Measurements from ENCODE around the gene ADSS1. TPM values are rescaled to one million over a fixed set of nuclear protein-coding genes. Genes with fewer than 3 reads are reported as not detected.

ADSS1 gene
- total RNA-seq, 1 experiment from 2014 or later: 1.2 TPM

DNA sequence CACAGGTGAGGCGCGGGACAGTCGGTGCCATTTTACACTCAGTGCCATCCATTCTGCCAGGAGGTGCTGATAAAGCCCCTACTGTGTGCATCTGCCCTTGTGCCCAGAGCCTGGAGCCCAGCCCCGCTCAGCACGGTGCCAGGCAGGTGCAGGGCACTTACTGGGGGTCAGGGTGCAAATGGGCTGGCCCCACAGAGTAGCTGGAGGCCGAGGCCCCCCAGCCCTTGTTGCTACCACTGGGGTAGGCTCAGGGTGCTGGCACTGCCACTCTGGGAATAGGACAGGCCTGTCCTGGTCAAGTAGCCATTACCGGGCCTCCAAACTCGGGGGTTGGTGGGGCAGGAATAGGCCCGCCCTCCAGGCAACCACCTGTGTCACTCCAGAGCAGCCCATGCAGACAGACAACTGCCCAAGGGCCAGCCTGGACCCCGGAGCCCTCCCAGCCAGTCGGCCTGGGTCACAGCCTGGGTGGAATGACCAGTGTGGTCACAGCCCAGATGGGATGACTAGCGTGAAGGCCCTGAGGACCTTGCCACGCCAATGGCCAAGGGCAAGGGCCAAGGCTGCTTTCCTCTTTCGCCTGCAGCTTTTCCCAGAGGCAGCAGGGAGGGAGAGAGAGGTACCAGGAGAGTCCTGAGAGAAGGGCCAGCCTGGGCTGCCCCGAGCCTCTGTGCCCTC is 31.6 kb upstream of the ADSS1 start:
- Histone ChIP-seq H3K9me3 (replicated peaks) (no peaks in the 10 kb centered on the region), H3K27ac (no peak overlapping the region), H3K36me3 (0 out of 2 replicates have a peak, but pooled peaks cover 2% of the 10 kb centered on the region), H3K4me1 (peaks cover 11% of the 10 kb centered on the region; the same call in 1 of the 2 replicates), H3K4me3 (no peak overlapping the region), H3K27me3 (no peaks in the 10 kb centered on the region)
- DNase-seq: no peak

DNA sequence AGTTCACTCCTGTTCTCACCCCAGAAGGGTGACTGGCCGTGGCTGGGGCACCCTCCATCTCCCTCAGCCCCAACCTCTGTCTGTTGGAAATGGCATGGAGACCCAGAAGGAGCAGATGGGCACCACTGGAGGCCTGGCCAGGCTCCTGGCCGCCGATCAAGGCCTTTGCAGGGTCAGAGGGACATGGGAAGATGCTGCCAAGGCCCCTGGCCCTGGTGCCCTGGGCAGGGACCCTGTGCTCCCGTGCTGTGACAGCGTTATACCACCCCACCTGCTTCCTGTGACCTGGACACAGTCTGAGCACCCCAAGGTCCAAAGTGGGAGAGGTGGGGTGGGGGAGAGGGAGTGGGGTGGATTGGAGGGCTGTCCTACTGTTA is 31.1 kb upstream of the ADSS1 start:
- no peaks in the 10 kb centered on the region for H3K9me3 ChIP-seq (replicated peaks)
- DNase-seq: no peak
- 0 out of 2 replicates have a peak, but pooled peaks cover 2% of the 10 kb centered on the region for H3K36me3 ChIP-seq
- H3K4me3 ChIP-seq: no peak overlapping the region
- H3K27me3 ChIP-seq: no peaks in the 10 kb centered on the region
- no peak overlapping the region for H3K27ac ChIP-seq
- H3K4me1 ChIP-seq: peaks cover 6% of the 10 kb centered on the region; the same call in 1 of the 2 replicates

DNA sequence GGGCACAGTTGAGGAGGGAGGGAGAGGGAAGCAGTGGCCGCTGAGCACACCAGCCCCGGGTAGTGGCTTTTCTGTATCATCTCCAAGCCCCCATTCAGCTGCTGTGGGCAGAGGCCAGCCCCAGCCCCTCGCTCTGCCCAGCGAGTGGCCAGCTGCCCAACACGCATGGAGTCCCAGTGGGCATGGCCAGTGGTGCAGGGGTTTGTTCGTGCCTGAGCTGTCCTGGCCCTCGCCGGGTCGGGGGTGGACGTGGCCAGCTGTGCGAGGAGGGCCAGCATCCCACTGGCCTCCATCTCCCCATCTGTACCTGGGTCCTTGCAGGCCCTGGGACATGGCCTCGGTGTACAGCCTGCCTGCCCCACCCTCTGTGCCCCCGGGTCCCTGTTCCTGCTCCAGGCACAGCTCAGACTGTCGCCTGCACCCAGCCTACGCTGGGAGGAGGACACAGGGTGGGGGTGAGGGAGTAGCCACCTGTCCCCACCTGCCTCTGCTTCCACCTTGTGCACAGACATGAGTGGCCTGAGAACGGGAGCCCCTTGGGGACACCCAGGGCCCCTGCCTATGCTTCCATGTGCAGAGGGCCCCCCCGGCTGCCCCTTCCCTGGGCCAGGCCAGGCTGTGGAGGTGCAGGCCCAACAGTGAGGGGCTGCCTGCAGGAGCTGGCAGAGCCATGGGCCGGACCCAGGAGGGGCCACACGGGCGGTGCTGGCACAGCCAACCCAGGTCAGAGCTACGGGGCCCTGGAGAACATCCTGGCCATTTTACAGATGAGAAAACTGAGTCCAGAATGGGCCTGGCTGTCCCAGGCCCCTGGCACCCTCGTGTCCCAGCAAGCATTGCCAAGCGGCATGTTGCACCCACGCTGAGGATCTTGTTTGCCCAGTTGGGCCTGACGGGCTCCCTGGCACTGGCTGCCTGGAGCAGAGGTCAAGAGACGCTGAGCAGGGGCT is 30.3 kb upstream of the ADSS1 start:
- H3K27me3 ChIP-seq: no peaks in the 10 kb centered on the region
- H3K36me3 ChIP-seq: 0 out of 2 replicates have a peak, but pooled peaks cover 2% of the 10 kb centered on the region
- no peak for DNase-seq
- no peaks in the 10 kb centered on the region for H3K9me3 ChIP-seq (replicated peaks)
- no peak overlapping the region for H3K4me3 ChIP-seq
- H3K4me1 ChIP-seq: peaks cover under 1% of the 10 kb centered on the region; the same call in 1 of the 2 replicates
- no peak overlapping the region for H3K27ac ChIP-seq

DNA sequence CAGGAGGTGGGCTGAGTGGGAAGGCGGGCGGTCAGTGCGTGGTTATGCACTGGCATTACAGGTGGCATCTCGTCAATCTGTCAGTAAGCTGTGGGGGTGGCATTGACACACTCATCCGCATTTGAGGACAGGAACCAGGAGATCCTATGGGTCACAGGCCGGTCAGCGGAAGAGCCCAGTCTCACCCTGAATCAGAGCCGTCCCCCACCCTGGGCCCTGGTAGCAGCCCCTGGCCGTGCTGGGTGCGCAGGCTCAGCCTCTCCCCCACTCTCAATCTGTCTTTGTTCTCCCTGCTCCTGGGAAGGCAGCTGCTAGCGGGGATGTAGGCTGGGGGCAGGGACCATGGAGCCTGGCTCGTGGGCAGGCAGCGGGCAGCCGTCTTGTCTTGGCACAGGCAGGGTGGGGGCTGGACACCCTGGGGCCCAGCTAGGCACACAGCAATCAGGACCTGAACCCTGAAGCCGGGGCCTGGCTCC is 29.5 kb upstream of the ADSS1 start:
- 0 out of 2 replicates have a peak, but pooled peaks cover 2% of the 10 kb centered on the region for H3K36me3 ChIP-seq
- H3K4me1 ChIP-seq: no peaks in the 10 kb centered on the region; the same call in 1 of the 2 replicates
- H3K27me3 ChIP-seq: no peaks in the 10 kb centered on the region
- no peaks in the 10 kb centered on the region for H3K9me3 ChIP-seq (replicated peaks)
- H3K4me3 ChIP-seq: no peak overlapping the region
- DNase-seq: no peak
- H3K27ac ChIP-seq: no peak overlapping the region

DNA sequence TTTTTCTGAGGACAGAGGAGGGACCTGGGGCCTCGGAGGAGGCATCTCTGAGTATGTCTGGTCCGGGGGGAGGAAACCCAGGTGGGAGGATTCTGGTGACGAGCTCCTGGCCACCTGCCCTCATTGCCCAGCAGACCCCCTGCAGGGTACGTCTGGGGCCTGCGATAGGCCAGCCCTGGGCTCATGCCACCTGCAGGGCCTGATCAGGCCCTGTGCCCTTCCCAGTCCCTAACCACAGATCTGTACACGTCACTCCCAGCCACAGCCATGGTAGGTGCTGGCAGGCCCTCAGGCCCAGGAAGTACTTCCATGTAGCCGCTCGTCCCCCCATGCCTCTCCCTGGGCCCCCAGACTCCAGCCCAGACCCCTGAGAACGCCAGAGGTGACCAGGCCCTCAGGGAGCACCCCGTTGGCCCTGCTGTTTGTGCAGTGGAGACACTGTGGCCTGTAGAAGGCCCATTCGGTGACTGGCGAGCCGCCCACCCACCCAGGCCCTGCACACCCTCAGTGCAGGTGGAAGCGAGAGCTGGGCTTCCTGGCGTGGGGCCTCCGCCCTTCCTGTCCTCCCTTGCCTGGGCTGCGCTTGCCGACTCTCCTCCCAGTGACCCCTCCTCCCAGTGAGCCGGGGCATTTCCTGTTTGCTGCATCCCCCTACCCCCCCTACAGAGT is 28.9 kb upstream of the ADSS1 start:
- no peak for DNase-seq
- no peaks in the 10 kb centered on the region for H3K9me3 ChIP-seq (replicated peaks)
- H3K36me3 ChIP-seq: 0 out of 2 replicates have a peak, but pooled peaks cover 2% of the 10 kb centered on the region
- no peaks in the 10 kb centered on the region for H3K27me3 ChIP-seq
- H3K27ac ChIP-seq: no peak overlapping the region
- no peak overlapping the region for H3K4me3 ChIP-seq
- no peaks in the 10 kb centered on the region; the same call in 1 of the 2 replicates for H3K4me1 ChIP-seq

DNA sequence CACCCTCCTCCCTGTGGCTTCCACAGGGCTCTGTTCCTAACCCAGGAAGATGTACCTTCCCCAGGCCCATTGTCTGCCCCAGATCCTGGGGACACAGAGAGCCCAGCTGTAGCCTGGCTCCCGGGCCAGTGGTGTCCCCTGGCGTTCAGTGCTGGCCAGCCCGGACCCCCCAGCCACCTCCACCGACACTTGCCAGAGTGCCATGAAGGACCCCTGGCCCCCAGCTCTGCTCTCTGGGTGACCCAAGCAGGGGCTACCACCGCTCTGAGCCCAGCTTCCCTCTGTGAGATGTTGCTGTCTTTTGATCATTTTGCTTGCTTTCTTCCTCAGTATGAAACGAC is 28.4 kb upstream of the ADSS1 start:
- no peaks in the 10 kb centered on the region for H3K27me3 ChIP-seq
- no peaks in the 10 kb centered on the region; the same call in 1 of the 2 replicates for H3K4me1 ChIP-seq
- H3K9me3 ChIP-seq (replicated peaks): no peaks in the 10 kb centered on the region
- H3K27ac ChIP-seq: no peak overlapping the region
- no peak overlapping the region for H3K4me3 ChIP-seq
- 0 out of 2 replicates have a peak, but pooled peaks cover 2% of the 10 kb centered on the region for H3K36me3 ChIP-seq
- no peak for DNase-seq

DNA sequence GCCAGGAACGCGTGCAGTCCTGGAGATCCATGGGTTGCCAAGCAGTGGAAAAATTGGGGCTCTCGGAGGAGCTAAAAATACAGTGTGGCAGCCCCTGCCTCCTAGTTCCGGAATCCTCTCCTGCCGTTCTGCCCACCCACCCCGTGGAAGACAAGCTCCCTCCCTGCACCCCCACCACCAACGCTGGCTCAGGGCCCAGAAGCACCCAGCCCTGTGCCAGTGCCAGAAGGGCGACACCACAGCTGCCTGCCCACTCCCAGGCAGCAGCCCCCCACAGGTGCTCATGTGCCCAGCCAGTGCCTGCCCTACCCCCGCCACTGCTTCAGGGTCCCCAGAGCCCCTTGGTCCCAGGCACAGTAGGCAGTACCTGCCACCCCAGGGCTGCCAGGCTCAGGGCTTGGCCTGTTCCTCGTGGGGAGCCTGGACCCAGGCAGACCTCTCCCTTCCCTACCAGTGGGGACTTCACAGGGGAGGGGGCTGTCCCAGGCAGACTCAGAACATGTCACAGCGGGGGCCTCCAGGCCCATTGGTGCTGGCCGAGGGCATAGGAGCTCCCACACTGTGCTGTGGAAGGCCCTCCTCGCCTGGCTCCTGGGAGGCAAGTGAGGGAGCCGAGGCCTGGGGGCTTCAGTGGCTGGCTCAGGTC is 27.2 kb upstream of the ADSS1 start:
- no peaks in the 10 kb centered on the region for H3K27me3 ChIP-seq
- DNase-seq: no peak
- H3K4me1 ChIP-seq: no peaks in the 10 kb centered on the region
- no peak overlapping the region for H3K27ac ChIP-seq
- no peak overlapping the region for H3K4me3 ChIP-seq
- no peaks in the 10 kb centered on the region for H3K9me3 ChIP-seq (replicated peaks)
- peaks cover 5% of the 10 kb centered on the region; the same call in 1 of the 2 replicates for H3K36me3 ChIP-seq

DNA sequence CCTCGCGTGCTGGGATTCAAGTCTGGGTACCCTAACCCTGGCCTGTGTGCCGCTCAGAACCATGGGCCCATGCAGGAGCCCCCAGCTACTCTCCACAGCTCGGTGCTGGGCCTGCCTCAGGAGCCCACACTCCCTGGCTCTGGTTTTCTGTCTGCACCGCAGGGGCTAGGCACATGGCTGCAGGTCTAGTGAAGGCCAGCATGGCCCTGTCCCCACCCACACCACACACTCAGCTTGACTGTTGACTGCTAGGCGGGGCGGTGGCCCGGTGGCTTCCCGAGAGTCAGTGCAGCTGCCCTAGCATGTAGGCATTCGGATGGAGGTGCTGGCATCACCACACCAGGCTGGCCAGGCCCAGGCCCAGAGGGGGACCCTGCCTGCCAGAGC is 26.7 kb upstream of the ADSS1 start:
- H3K27ac ChIP-seq: no peak overlapping the region
- no peaks in the 10 kb centered on the region for H3K9me3 ChIP-seq (replicated peaks)
- DNase-seq: no peak
- H3K4me1 ChIP-seq: no peaks in the 10 kb centered on the region
- H3K27me3 ChIP-seq: no peaks in the 10 kb centered on the region
- peaks cover 5% of the 10 kb centered on the region; the same call in 1 of the 2 replicates for H3K36me3 ChIP-seq
- no peak overlapping the region for H3K4me3 ChIP-seq

DNA sequence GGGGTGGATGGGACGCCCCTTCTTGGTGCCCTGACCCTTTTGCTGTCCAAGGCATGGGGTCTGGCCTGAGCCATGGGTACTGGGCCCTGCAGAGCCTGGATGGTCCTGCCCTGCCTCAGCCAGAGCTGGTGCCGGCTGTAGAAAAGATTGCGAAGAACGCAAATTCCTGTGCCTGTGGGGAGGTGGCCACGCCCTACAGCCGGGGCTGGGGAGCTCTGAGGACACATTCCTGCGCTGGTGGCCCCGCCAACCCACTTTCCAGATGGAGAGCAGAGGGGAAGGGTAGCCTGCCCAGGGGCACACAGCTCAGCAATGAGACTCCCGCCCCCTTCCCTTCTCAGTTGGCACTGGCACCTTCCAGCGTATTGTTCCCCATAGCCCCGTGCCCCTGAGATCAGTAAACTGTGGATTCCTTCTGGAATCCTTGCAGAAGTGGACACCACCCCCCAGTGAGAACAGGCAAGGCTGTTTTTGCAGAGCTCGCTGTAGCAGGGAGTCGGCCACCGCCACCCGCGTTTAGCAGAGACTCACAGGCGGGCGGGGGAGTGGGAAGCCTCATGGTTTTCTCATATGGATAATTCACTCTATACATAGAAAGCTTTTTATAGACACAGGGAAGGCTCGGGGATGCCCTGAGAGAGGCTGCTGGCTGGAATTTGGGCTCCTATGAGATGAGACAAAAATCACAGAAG is 26.0 kb upstream of the ADSS1 start:
- H3K4me3 ChIP-seq: no peak overlapping the region
- H3K27ac ChIP-seq: no peak overlapping the region
- no peaks in the 10 kb centered on the region for H3K4me1 ChIP-seq
- H3K36me3 ChIP-seq: peaks cover 8% of the 10 kb centered on the region; the same call in 1 of the 2 replicates
- no peaks in the 10 kb centered on the region for H3K9me3 ChIP-seq (replicated peaks)
- DNase-seq: no peak
- no peaks in the 10 kb centered on the region for H3K27me3 ChIP-seq

DNA sequence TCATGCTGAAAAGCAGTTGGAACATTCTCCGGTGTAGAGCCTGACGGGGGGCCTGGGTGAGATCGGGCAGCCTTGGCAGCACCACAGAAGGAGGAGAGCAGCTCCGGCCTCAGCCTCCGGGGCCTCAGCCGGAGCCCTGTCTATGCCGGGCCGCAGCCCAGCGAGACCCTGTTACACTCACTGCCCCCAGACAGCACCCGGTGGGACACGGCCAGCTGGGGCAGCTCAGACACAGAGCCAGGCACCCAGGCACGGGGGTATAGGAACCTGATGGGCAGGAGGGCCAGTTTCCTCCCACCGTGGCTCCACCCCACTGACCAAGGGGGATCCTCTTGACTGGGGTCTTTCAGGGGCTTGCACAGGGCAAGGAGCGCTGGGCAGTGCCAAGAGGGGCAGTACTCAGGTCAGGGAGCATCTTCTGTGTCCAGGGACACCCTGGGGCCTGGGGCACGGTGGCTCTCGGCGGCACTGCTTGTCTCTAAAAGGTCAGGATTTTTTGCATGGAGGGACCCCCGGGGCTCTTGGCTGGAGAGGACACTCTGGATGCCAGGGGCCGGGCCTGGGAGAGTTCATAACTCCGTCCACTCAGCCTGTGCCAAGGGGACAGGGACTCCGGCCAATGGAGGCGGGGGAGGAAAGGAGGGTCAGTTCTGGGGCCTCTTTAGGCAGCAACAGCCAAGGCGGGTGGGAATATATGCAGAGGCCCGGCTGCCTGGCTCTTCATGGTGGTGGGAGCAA is 25.2 kb upstream of the ADSS1 start:
- H3K27me3 ChIP-seq: no peaks in the 10 kb centered on the region
- no peaks in the 10 kb centered on the region for H3K4me1 ChIP-seq

DNA sequence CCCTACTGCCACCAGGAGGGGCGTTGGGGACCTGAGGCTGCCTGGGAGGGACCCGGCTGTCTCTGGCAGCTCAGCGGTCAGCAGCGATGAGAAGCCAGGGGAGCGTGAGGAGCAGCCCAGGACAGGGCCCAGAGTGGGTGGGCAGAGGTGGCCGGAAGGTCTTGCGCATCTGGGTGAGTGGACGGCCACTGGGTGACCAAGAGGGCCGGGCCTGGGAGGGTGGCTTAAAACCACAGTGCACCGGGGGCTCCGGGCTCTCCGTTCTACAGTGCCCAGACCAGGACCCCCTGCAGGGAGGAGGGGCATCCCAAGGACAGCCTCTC is 24.6 kb upstream of the ADSS1 start:
- no peak for DNase-seq
- Histone ChIP-seq H3K27me3 (no peaks in the 10 kb centered on the region), H3K36me3 (peaks cover 18% of the 10 kb centered on the region), H3K4me3 (no peak overlapping the region), H3K9me3 (replicated peaks) (no peaks in the 10 kb centered on the region), H3K4me1 (no peaks in the 10 kb centered on the region), H3K27ac (no peak overlapping the region)

More for the DNA sequence above, 25.2 kb upstream of the ADSS1 start:
- DNase-seq: no peak
- Histone ChIP-seq H3K4me3 (no peak overlapping the region), H3K36me3 (peaks cover 14% of the 10 kb centered on the region), H3K9me3 (replicated peaks) (no peaks in the 10 kb centered on the region), H3K27ac (no peak overlapping the region)

DNA sequence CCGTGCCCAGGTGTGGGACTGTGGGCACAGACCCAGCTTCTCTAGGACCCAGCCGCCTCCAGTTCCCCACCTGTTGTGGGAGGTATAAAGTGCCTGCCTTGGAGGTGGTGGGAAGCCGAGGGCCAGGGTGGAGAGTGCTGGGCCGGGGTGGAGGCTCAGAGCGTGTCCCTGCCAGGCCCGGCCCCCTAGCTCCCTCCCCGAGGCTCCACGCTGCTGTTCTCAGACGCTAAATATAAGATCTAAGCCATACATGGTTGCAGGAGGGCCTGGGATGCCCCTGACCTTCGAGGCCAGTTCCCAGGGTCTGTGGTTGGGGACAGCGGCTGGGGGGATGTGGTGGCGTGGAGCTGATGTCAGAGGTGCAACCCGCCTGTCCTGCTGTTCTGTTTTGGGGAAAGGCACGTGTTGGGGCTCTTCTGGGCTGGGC is 23.8 kb upstream of the ADSS1 start:
- Histone ChIP-seq H3K27me3 (no peaks in the 10 kb centered on the region), H3K9me3 (replicated peaks) (no peaks in the 10 kb centered on the region), H3K4me3 (no peak overlapping the region), H3K4me1 (no peaks in the 10 kb centered on the region), H3K36me3 (peaks cover 23% of the 10 kb centered on the region), H3K27ac (no peak overlapping the region)
- DNase-seq: no peak

DNA sequence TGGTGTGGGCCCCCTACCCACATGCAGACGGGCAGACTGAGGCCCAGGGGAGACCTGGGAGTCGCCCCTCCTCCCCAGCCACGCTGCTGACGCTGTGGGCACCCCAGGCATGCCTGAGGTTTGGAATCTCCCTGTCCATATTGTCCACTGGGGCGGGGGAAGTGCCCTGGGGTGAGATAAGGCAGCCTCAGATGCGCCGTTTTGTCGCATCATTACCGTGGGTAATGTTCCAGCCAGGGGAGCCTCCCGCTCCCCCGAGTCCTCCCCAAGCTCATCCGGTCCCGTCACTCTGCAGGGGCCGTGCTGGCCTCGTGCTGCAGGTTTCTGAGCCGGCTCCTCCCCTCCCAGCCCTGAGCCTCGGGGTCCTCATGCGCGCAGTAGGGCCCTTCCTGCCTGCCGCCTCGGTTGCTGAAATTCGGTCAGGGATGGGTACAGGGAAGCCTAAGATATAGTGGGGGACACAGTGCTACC is 23.2 kb upstream of the ADSS1 start:
- H3K9me3 ChIP-seq (replicated peaks): no peaks in the 10 kb centered on the region
- no peak for DNase-seq
- H3K36me3 ChIP-seq: peaks cover 23% of the 10 kb centered on the region
- H3K4me3 ChIP-seq: no peak overlapping the region
- H3K27ac ChIP-seq: no peak overlapping the region
- no peaks in the 10 kb centered on the region for H3K4me1 ChIP-seq
- H3K27me3 ChIP-seq: no peaks in the 10 kb centered on the region

All from SJCRH30 (cell line).